ENCODE results near the gene RAB1A.

RAB1A gene

DNA sequence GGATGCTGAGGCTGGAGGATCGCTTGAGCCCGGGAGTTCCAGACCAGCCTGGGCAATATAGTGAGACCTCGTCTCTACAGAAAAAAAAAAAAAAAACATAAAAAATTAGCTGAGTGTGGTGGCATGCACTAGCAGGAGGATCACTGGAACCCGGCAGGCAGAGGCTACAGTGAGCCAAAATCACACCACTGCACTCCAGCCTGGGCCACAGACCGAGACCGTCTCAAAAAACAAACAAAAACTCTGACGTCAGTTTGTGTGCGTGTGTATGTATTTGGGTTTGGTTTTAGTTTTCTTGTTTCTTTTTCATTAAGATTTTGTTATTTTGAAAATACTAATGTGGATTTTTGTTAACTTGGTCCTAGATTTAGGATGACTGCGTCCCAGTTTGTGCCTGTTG lies 54.7 kb downstream of the RAB1A start:
- TF ChIP-seq, protein P1, sequence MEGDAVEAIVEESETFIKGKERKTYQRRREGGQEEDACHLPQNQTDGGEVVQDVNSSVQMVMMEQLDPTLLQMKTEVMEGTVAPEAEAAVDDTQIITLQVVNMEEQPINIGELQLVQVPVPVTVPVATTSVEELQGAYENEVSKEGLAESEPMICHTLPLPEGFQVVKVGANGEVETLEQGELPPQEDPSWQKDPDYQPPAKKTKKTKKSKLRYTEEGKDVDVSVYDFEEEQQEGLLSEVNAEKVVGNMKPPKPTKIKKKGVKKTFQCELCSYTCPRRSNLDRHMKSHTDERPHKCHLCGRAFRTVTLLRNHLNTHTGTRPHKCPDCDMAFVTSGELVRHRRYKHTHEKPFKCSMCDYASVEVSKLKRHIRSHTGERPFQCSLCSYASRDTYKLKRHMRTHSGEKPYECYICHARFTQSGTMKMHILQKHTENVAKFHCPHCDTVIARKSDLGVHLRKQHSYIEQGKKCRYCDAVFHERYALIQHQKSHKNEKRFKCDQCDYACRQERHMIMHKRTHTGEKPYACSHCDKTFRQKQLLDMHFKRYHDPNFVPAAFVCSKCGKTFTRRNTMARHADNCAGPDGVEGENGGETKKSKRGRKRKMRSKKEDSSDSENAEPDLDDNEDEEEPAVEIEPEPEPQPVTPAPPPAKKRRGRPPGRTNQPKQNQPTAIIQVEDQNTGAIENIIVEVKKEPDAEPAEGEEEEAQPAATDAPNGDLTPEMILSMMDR (IDR thresholded peaks at IDR 0.05), result no peak

DNA sequence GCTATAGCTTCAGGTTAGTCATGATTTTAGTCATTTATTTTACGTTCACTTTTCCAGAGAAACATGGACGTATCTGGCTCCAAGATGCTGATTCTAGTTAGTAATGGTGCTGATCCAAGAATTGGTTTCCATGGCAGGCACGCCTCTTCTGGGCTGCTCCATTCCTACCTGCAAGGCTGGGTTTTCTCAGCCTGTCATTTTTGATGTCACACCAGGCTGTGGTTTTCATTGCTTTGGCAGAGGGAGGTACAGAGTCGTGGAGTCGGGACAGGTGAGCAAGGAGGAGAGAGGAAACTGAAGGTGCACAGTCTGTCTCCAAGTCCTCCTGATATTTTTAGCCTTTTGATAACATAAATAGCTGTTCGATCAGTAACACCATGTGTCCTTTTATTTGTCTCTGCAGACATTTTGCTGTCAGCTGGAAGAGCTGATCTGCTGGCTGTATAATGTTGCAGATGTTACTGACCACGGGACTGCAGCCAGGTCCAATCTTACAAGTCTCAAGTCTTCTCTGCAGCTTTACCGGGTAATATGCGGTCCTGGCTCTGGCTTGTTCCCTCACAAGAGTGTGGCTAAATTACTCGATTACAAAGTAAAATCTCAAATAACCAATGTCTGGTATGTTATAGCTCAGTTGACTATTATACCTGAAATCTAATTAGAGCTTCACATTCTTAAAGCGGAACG lies 55.9 kb downstream of the RAB1A start:
- TF ChIP-seq, protein P1 (IDR thresholded peaks at IDR 0.05), result no peak

- TF ChIP-seq, protein P1 (IDR thresholded peaks at IDR 0.05), result no peak
Observed at GRCh38 chr2:65072181-65072970, 57.5 kb downstream of the RAB1A start.

DNA sequence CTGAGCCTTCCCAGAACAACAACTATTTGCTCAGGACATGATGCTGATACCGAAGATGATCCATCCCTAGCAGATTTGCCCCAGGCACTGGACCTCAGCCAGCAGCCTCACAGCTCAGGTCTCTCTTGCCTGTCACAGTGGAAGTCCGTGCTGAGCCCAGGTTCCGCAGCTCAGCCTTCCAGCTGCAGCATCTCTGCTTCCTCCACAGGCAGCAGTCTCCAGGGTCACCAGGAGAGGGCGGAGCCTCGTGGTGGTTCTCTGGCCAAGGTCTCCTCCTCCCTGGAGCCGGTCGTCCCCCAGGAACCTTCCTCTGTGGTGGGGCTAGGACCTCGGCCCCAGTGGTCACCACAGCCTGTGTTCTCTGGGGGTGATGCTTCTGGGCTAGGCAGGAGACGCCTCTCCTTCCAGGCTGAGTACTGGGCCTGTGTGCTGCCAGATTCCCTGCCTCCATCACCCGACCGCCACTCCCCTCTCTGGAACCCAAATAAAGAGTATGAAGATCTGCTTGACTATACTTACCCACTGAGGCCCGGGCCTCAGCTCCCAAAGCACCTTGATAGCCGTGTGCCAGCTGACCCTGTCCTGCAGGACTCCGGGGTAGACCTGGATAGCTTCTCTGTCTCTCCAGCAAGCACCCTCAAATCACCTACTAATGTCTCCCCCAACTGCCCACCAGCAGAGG lies 58.3 kb downstream of the RAB1A start:
- TF ChIP-seq, protein P1 (IDR thresholded peaks at IDR 0.05), result 0 out of 2 replicates have a peak, but pooled peaks have one; percentile 21

GRCh38 chr2:65070856-65071255 lies 59.0 kb downstream of the RAB1A start:
- TF ChIP-seq, protein P1 (IDR thresholded peaks at IDR 0.05), result no peak

- TF ChIP-seq, protein P1 (IDR thresholded peaks at IDR 0.05), result no peak
Observed at GRCh38 chr2:65070172-65070830, 59.6 kb downstream of the RAB1A start.

- TF ChIP-seq, protein P1 (IDR thresholded peaks at IDR 0.05), result no peak
Observed at GRCh38 chr2:65069439-65069824, 60.5 kb downstream of the RAB1A start.
